Measurements from ENCODE around the gene SGMS2.

SGMS2 gene

DNA sequence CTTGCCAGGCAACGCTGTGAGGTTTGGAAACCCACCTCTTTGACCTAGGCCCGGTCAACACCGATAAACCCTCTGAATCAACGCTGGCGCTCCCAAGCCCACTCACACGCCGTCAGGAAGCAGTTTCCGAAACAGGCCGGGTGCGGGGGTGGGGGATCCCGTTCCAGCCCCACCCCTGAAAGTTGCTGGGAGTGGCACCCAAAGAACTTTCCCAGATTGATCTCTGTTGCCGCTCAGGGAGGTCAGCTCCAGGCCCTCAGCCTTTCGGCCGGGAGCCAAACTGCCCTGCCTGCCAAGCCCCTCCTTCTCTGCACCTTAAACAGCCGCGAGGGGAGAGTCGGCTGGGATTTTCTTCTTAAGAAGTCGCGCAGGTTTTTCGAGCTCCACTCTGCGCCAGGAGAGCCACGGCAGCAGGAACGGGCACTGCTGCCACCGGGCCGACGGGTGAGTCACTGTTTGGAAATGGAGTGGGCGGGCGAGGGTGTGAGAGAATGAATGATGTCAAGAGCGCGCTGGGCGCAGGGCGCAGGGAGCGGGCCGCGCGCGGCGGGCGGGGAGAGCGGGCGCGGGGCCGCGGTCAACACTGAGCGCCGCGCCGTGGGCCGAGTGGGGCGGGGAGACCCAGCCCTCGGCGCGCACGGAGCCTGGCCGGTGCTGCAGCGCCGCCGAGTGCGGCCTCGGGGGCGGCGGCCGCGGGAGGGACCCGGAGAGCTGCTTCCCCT is at the start of gene SGMS2:
SGMS2 (plus strand) TSS at position 583 of the 722 bp plus-strand sequence. CDS start 70,622 bp downstream, outside the sequence.
- peak; percentile 19 for DNase-seq (ENCODE audit: low spot score)

DNA sequence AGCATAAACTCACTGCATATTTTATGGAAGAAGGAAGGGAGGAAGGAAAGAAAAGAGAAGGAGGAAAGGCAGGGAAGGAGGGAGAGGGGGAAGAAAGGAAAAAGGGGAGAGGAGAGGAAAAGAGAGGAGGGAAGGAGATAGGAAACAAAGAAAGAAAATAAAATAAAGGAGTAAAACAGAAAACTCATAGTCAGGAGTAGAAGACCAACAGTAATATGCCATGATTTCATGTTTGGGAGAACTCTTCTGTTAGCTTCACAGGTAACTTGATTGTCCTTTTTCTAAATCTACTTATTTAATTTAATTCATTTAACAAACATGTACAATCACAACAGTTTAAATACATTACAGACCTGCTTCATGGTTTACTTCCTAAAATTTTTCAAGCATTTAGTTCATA is 46.8 kb upstream of the SGMS2 start:
- DNase-seq (ENCODE audit: low spot score) = no peak

DNA sequence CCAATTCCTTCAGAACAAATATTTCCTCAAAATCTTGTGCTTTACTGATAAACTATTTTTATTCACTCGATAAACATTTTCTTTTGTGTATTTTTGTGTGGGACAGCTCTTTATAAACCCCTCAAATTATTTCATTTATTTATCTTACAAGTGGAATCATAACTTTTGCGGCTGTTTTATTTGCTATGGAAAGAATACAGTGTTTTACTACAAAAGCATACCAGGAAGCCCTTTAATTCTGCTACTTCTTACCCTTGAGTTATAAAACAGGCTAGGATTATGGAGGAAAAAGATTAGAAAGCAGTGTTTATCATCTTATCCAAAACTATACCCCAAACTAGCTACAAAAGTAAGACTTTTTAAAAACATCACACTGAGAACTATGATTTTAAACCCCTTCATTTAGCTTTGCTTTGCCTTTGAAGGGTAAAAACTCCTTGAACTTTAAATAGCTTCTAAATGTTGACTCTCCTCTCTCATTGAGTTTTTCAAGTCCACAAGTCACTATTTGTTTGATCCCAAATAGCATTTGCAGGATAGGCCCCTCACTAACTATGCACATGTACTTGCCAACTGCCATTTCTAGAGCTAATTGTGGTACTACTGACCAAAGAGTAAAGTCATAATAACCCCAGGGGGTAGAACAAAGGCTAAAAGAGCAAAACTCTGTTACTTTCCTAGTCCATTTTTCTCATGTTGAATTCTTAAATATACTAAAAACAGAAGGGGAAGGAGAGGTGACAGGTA is 45.8 kb upstream of the SGMS2 start:
- no peak for DNase-seq (ENCODE audit: low spot score)

GRCh38 chr4:107780665-107781064 is 44.1 kb upstream of the SGMS2 start:
- DNase-seq (ENCODE audit: low spot score) = no peak

- no peak for DNase-seq (ENCODE audit: low spot score)
Observed at GRCh38 chr4:107791902-107792301, 32.8 kb upstream of the SGMS2 start.

DNA sequence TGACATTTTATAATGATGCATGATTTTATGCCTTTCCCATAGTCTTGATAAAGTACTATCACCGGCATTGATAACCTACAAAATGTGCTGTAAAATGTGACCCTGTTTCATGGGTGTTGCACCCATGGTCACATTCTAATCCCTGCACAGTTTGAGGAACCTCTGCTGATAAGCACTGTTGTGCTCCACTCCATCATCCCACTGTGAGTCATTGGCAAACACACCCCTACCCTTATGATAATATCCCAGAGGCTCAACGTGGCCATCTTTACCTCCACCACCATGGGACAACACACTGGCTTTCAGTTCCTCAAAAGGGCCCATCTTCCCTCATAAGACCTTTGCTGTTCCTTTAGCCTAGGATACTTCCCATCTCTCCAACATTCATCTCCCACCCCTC is 32.0 kb upstream of the SGMS2 start:
- DNase-seq (ENCODE audit: low spot score) = no peak

- no peak for DNase-seq (ENCODE audit: low spot score)
Observed at GRCh38 chr4:107793996-107794395, 30.7 kb upstream of the SGMS2 start.

DNA sequence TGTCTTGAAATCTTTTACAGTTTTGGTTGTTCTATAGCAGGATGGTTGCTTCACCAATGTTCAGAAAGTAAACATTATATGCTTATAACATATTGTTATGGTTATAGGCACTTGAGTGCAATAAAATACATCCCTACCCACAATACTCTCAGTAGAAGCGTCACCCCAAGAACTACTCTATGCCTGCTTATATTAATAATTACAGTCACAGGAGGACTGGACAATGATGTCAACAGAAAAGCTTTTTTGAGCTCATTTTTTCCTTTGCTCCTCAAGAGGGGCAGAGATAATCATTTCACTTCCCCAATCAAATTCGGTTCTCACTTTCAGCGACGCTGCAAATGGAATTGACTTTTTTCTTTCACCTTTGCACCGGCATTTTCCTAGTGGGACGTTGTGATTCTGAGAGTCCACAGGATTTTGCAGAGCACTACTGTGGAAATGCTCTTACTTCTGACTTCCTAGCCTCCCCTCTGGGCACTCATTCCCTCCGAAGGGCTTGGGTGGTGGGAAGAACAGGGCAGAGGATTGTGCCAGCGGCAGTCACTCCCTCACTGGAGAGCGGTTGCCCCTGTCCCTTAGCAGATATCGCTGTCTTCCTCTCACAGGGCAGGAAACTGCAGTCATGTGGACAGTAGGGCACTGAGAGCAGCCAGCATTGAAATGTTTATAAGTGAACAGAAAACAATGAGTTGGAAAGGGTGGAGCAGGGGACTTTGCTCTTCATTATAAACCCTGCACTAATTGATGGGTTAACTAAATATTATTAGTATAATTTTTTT is 24.9 kb upstream of the SGMS2 start:
- DNase-seq (ENCODE audit: low spot score) = peak; percentile 31

- no peak for DNase-seq (ENCODE audit: low spot score)
Observed at GRCh38 chr4:107800706-107801105, 24.0 kb upstream of the SGMS2 start.

GRCh38 chr4:107801766-107802211 is 22.9 kb upstream of the SGMS2 start:
- DNase-seq (ENCODE audit: low spot score) = no peak

GRCh38 chr4:107804956-107805355 is 19.8 kb upstream of the SGMS2 start:
- DNase-seq (ENCODE audit: low spot score) = no peak

DNA sequence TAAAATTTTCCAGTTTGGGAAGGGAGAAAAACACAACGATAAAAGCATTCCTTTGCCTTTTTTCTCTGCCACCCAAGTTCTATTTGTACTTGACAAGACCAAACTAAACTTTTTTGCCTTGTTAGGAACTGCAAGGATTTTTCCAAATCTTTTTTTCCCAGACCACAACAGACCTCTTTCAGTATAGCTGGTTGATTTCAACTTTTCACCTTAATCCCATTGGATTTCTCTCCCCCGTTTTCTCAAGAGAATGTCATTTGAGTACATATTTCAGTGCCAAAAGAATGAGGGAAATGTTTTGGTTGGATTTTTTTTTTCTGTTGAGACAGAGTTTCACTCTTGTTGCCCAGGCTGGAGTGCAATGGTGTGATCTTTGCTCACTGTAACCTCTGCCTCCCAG is 18.5 kb upstream of the SGMS2 start:
- DNase-seq (ENCODE audit: low spot score) = no peak

GRCh38 chr4:107808572-107808971 is 16.2 kb upstream of the SGMS2 start:
- no peak for DNase-seq (ENCODE audit: low spot score)

DNA sequence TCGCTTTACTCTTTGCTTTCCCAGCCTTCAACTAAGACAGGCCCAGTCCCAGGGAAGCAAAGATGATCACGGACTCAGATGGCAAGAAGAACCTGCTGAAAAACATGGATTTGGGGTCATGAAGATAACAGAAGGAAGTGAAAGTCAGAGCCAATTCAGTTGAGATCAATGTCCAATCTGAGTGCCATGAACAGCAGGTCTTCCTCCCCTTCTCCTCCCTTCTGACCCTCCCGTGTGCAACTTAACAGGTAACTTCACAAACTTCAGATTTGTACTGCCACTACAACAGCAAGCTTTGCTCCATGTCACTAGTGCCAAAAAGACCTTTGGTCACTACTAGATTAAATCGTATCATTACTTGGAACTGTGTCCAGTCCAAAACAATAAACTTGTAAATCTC is 15.5 kb upstream of the SGMS2 start:
- no peak for DNase-seq (ENCODE audit: low spot score)

- no peak for DNase-seq (ENCODE audit: low spot score)
Observed at GRCh38 chr4:107814758-107815157, 10.0 kb upstream of the SGMS2 start.

DNA sequence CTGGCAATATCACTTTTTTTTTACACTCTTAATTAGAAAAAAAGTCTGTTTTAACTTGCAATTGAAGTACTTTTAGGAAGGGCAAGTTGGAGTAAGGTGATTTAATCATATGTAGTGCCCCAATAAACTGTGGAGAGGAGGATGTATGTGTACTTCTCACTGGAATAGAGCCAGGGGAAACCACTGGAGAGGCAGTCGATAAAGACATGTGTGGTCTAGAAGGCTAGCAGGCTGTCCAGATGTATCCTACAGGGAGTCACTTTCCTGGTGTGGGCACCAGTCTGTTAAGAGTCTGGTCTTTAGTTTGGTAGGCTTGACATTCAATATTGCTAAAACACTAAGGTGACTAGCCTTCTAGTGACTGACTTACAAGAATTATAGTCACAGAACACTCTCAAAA is 9.6 kb upstream of the SGMS2 start:
- no peak for DNase-seq (ENCODE audit: low spot score)

DNA sequence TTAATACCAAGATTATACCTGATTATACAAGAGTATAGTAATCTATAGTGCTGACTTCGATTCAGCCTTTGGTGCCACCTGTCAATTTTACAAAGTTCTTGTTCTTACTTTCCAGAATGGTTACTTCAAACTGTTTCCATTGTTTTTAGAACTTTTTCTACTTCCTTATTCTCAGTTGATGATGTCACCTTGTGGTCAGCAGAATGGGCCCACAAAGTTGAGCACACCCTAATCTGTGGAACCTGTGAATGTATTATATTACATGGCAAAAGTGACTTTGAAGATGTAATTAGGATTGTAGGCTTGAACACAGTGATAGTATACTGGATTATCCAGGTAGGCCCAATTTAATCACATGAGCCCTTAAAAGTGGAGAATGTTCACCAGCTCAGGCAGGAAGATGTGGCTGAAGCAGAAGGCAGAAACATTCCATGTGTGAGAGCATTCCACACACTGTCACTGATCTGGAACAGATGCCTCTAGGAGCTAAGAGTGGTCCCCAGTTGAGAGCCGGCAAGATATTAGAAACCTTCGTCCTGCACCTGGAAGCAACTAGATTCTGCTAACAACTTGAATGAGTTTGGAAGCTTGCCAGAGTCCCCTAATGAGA is 6.3 kb upstream of the SGMS2 start:
- DNase-seq (ENCODE audit: low spot score) = no peak

DNA sequence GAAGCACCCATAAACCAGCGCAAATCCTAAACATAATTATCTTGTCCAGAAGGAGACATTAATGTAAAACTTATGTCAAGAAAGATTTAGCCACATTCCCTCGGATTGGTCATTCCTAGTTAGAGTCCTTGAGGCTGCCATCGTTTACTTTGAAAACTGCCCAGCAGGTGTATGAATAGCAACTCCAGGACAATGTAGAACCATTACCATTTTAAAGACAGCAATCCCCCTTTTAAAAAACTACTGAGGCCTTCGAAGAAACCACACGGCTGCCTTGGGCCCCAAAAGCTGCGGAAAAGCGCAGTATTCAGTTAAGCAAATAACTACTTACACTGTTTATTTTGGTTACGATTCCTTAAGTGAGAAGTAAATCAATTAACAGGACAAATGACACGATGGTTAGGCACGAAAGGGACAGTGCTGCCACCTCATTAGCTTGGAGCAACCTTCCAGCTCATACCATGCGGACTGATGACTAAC is 822 bp upstream of the SGMS2 start:
- no peak for DNase-seq (ENCODE audit: low spot score)

GRCh38 chr4:107825072-107825824 is 516 bp downstream of the SGMS2 start:
- DNase-seq (ENCODE audit: low spot score) = no peak

DNA sequence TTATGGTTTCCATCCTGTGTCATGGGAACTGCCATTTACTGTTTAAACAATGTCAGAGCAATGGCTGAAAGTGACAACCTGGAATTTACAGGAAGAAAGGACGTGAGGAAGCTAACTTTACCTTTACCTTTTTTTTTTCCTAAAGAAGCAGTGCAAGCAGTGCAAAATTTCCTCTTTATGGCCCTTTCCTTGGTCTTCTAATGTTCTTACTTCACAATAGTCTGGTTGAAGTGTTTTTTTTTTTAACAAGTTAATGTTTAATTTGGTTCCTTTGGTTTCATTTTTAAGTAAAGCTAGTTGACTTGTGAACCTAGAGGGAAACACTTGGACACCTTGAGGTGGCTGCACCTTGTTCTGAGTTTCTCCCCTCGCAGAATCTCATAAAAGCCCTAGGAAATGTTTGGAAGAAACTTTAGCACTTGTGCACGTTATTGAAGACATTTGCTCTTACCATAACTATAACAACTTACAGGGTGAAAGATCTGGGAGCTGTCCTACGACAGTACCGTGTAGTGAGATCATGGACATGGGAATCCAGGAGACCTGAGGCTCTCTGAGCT is 1.8 kb downstream of the SGMS2 start:
- no peak for DNase-seq (ENCODE audit: low spot score)

All from pons (tissue), 1 donor.